Measurements from ENCODE around the gene DCST2. TPM values are rescaled to one million over a fixed set of nuclear protein-coding genes. Genes with fewer than 3 reads are reported as not detected.

Gene DCST2
- total RNA-seq, 5 donors from 2014 or later (not counting 1 experiment from before 2014, with no cell fraction given): 1.1 to 2.6 (median 1.6) TPM

GRCh38 chr1:155079487-155080311 lies 46.1 kb upstream of the DCST2 start:
- H3K9me3 Mint-ChIP-seq: no peaks in the 10 kb centered on the region
- Histone ChIP-seq H3K27me3 (replicated peaks in 1 of 2; ENCODE audit: control insufficient read depth in 2 of 2, extremely low read depth in 1 of 2, insufficient read depth in 2 of 2, low read length in 1 of 2) (peaks cover 2 to 66% of the 10 kb centered on the region in 2 experiments), H3K36me3 (ENCODE audit: control insufficient read depth in 2 of 2, extremely low read depth in 1 of 2, insufficient read depth in 1 of 2, low read length in 1 of 2) (no peaks in the 10 kb centered on the region), H3K4me3 (ENCODE audit: control insufficient read depth in 1 of 2, extremely low read depth in 1 of 2, low read length in 1 of 2) (peak overlapping the region; percentile 33 to 51), H3K4me1 (ENCODE audit: control insufficient read depth in 1 of 2, extremely low read depth in 1 of 2, insufficient read depth in 2 of 2, low read length in 2 of 2) (peaks cover 66 to 69% of the 10 kb centered on the region in 2 experiments), H3K27ac (ENCODE audit: low read length) (no peak overlapping the region), H3K9me3 (no peaks in the 10 kb centered on the region)
- H3K4me1 Mint-ChIP-seq: peaks cover 35 to 51% (median 41%) of the 10 kb centered on the region in 3 donors
- H3K36me3 Mint-ChIP-seq: no peaks in the 10 kb centered on the region
- ChIA-PET CTCF (no interaction called here), POLR2A (interaction anchor here in 1 of 2 donors (0.5 kb wide), 1 partner anchor 68 kb away, joined by 6 read pairs; no protein-coding TSS in a partner anchor)
- DNase-seq (peak in 3 of 35 experiments; percentile 28 to 47 (median 28)), ATAC-seq (replicated peaks in 1 of 4) (peak in 2 of 4 experiments; percentile 7 to 19)
- H3K27ac Mint-ChIP-seq: peak overlapping the region in 1 of 2 donors; percentile 10
- H3K4me3 Mint-ChIP-seq: peak overlapping the region; percentile 73 to 85 (median 74)
- WGBS (ENCODE audit: insufficient coverage): 1% methylated on average over 54 of the region's 67 CpGs
- H3K27me3 Mint-ChIP-seq: peaks cover 25 to 37% of the 10 kb centered on the region in 2 donors

DNA sequence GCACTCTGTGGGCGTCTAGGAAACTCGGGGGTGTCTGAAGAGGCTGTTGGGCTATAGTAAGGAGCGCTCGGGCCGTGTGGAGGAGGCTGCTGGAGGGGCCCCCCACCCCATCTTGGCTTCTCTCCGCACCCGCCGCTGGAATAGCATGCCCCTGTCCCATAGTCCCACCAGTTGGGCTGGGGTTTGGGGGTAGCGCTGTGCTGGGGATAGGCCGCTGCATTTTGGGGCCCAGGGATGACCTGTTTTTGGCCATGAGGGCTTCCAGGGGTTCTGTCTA lies 45.6 kb upstream of the DCST2 start:
- whole genome bisulfite sequencing (ENCODE audit: insufficient coverage): 27% methylated on average over 2 of the region's 10 CpGs
- no peak overlapping the region for H3K27ac Mint-ChIP-seq
- H3K36me3 ChIP-seq (ENCODE audit: control insufficient read depth in 2 of 2, extremely low read depth in 1 of 2, insufficient read depth in 1 of 2, low read length in 1 of 2): no peaks in the 10 kb centered on the region
- H3K36me3 Mint-ChIP-seq: no peaks in the 10 kb centered on the region
- H3K9me3 ChIP-seq: no peaks in the 10 kb centered on the region
- peaks cover 63 to 67% of the 10 kb centered on the region in 2 experiments for H3K4me1 ChIP-seq (ENCODE audit: control insufficient read depth in 1 of 2, extremely low read depth in 1 of 2, insufficient read depth in 2 of 2, low read length in 2 of 2)
- ChIA-PET POLR2A (interaction anchor here in 1 of 2 donors (0.5 kb wide), 1 partner anchor 67 kb away, joined by 6 read pairs; no protein-coding TSS in a partner anchor), CTCF (no interaction called here)
- peaks cover 2 to 61% of the 10 kb centered on the region in 2 experiments for H3K27me3 ChIP-seq (replicated peaks in 1 of 2; ENCODE audit: control insufficient read depth in 2 of 2, extremely low read depth in 1 of 2, insufficient read depth in 2 of 2, low read length in 1 of 2)
- H3K4me1 Mint-ChIP-seq: peaks cover 30 to 47% (median 41%) of the 10 kb centered on the region in 3 donors
- ATAC-seq (replicated peaks in 1 of 4) (peak in 2 of 4 experiments; percentile 3 to 4), DNase-seq (no peak)
- H3K9me3 Mint-ChIP-seq: no peaks in the 10 kb centered on the region
- no peak overlapping the region for H3K27ac ChIP-seq (ENCODE audit: low read length)
- H3K27me3 Mint-ChIP-seq: peaks cover 23 to 32% of the 10 kb centered on the region in 2 donors
- peak overlapping the region; percentile 33 to 51 for H3K4me3 ChIP-seq (ENCODE audit: control insufficient read depth in 1 of 2, extremely low read depth in 1 of 2, low read length in 1 of 2)
- peak overlapping the region; percentile 73 to 85 (median 74) for H3K4me3 Mint-ChIP-seq

- ChIA-PET POLR2A (interaction anchor here (0.5 kb wide), 2 partner anchors 67 to 453 kb away, joined by 4 to 6 read pairs; no protein-coding TSS in a partner anchor), CTCF (interaction anchor here in 1 of 2 donors (0.8 kb wide), 1 partner anchor 24 kb away, joined by 3 read pairs; no protein-coding TSS in a partner anchor)
- 5% methylated on average over 58 of the region's 59 CpGs for WGBS (ENCODE audit: insufficient coverage)
- peak within 1 kb of the TSS; percentile 33 to 51 for H3K4me3 ChIP-seq (ENCODE audit: control insufficient read depth in 1 of 2, extremely low read depth in 1 of 2, low read length in 1 of 2)
- H3K27me3 ChIP-seq (replicated peaks in 1 of 2; ENCODE audit: control insufficient read depth in 2 of 2, extremely low read depth in 1 of 2, insufficient read depth in 2 of 2, low read length in 1 of 2): peaks cover 2 to 56% of the 10 kb centered on the region in 2 experiments
- no peaks in the 10 kb centered on the region for H3K36me3 ChIP-seq (ENCODE audit: control insufficient read depth in 2 of 2, extremely low read depth in 1 of 2, insufficient read depth in 1 of 2, low read length in 1 of 2)
- peak within 1 kb of the TSS in 1 of 2 donors; percentile 10 for H3K27ac Mint-ChIP-seq
- peak; percentile 51 to 57 (median 52) for ATAC-seq (replicated peaks in 1 of 4)
- H3K4me3 Mint-ChIP-seq: peak within 1 kb of the TSS; percentile 73 to 85 (median 74)
- no peaks in the 10 kb centered on the region for H3K9me3 Mint-ChIP-seq
- peaks cover 64 to 71% of the 10 kb centered on the region in 2 experiments for H3K4me1 ChIP-seq (ENCODE audit: control insufficient read depth in 1 of 2, extremely low read depth in 1 of 2, insufficient read depth in 2 of 2, low read length in 2 of 2)
- no peak within 1 kb of the TSS for H3K27ac ChIP-seq (ENCODE audit: low read length)
- DNase-seq: peak in 11 of 35 experiments; percentile 28 to 73 (median 47)
- peaks cover 29 to 46% (median 42%) of the 10 kb centered on the region in 3 donors for H3K4me1 Mint-ChIP-seq
- H3K27me3 Mint-ChIP-seq: peaks cover 18 to 27% of the 10 kb centered on the region in 2 donors
- H3K9me3 ChIP-seq: no peaks in the 10 kb centered on the region
- H3K36me3 Mint-ChIP-seq: no peaks in the 10 kb centered on the region
These were observed 45.1 kb upstream of the DCST2 start, which contains the start of gene EFNA3 for GRCh38 chr1:155078469-155079209. Gene EFNA3 (plus strand): TSS chr1:155078837. CDS start chr1:155078942, 105 bp downstream.

GRCh38 chr1:155077758-155078445 lies 44.3 kb upstream of the DCST2 start:
- DNase-seq (no peak), ATAC-seq (replicated peaks in 1 of 4) (no peak)
- ChIA-PET POLR2A (no interaction called here), CTCF (interaction anchor here in 1 of 2 donors (0.8 kb wide), 1 partner anchor 23 kb away, joined by 3 read pairs; no protein-coding TSS in a partner anchor)
- peak overlapping the region; percentile 43 to 85 (median 52) for H3K4me3 Mint-ChIP-seq
- peaks cover 0 to 48% of the 10 kb centered on the region in 2 experiments for H3K27me3 ChIP-seq (replicated peaks in 1 of 2; ENCODE audit: control insufficient read depth in 2 of 2, extremely low read depth in 1 of 2, insufficient read depth in 2 of 2, low read length in 1 of 2)
- 90% methylated on average over 4 of the region's 4 CpGs for WGBS (ENCODE audit: insufficient coverage)
- H3K4me1 ChIP-seq (ENCODE audit: control insufficient read depth in 1 of 2, extremely low read depth in 1 of 2, insufficient read depth in 2 of 2, low read length in 2 of 2): peaks cover 63 to 72% of the 10 kb centered on the region in 2 experiments
- no peaks in the 10 kb centered on the region for H3K9me3 Mint-ChIP-seq
- H3K27ac Mint-ChIP-seq: peak overlapping the region in 1 of 2 donors; percentile 7
- H3K9me3 ChIP-seq: no peaks in the 10 kb centered on the region
- H3K4me3 ChIP-seq (ENCODE audit: control insufficient read depth in 1 of 2, extremely low read depth in 1 of 2, low read length in 1 of 2): no peak overlapping the region
- no peaks in the 10 kb centered on the region for H3K36me3 ChIP-seq (ENCODE audit: control insufficient read depth in 2 of 2, extremely low read depth in 1 of 2, insufficient read depth in 1 of 2, low read length in 1 of 2)
- peaks cover 16 to 22% of the 10 kb centered on the region in 2 donors for H3K27me3 Mint-ChIP-seq
- H3K36me3 Mint-ChIP-seq: no peaks in the 10 kb centered on the region
- no peak overlapping the region for H3K27ac ChIP-seq (ENCODE audit: low read length)
- H3K4me1 Mint-ChIP-seq: peaks cover 34 to 49% (median 49%) of the 10 kb centered on the region in 3 donors

- Mint-ChIP-seq H3K27me3 (peaks cover 13 to 17% of the 10 kb centered on the region in 2 donors), H3K9me3 (no peaks in the 10 kb centered on the region), H3K36me3 (no peaks in the 10 kb centered on the region), H3K27ac (peak overlapping the region in 1 of 2 donors; percentile 7), H3K4me3 (peak overlapping the region in 2 of 3 donors; percentile 2 to 85), H3K4me1 (peaks cover 30 to 47% (median 45%) of the 10 kb centered on the region in 3 donors)
- POLR2A ChIA-PET: no interaction called here
- H3K4me1 ChIP-seq (ENCODE audit: control insufficient read depth in 1 of 2, extremely low read depth in 1 of 2, insufficient read depth in 2 of 2, low read length in 2 of 2): peaks cover 57 to 68% of the 10 kb centered on the region in 2 experiments
- H3K4me3 ChIP-seq (ENCODE audit: control insufficient read depth in 1 of 2, extremely low read depth in 1 of 2, low read length in 1 of 2): no peak overlapping the region
- H3K27me3 ChIP-seq (replicated peaks in 1 of 2; ENCODE audit: control insufficient read depth in 2 of 2, extremely low read depth in 1 of 2, insufficient read depth in 2 of 2, low read length in 1 of 2): peaks cover 0 to 43% of the 10 kb centered on the region in 2 experiments
- CTCF ChIA-PET: no interaction called here
- H3K36me3 ChIP-seq (ENCODE audit: control insufficient read depth in 2 of 2, extremely low read depth in 1 of 2, insufficient read depth in 1 of 2, low read length in 1 of 2): no peaks in the 10 kb centered on the region
- ATAC-seq (replicated peaks in 1 of 4) (no peak), DNase-seq (no peak)
- no peak overlapping the region for H3K27ac ChIP-seq (ENCODE audit: low read length)
- H3K9me3 ChIP-seq: no peaks in the 10 kb centered on the region
- 100% methylated on average over 1 of the region's 3 CpGs for WGBS (ENCODE audit: insufficient coverage)
These were observed 43.8 kb upstream of the DCST2 start for GRCh38 chr1:155077346-155077745.

Data from T-cell (primary cell).